Thymus (tissue), 11 donors: ENCODE data around the gene HFM1. TPM values are rescaled to one million over a fixed set of nuclear protein-coding genes. Genes with fewer than 3 reads are reported as not detected.

Experiments used
- DNase-seq, 9 donors: peaks; one replicate each; pipeline ENCODE4 v3.0.0-alpha.2; 2013; ENCODE audit warnings: low spot score in 9 of 9, low read depth in 6 of 9, missing footprints in 1 of 9
- H3K27ac ChIP-seq, 2 donors: one replicate each; pipeline ENCODE4 v1.5.1; 2013; ENCODE audit warnings: control low read depth in 1 of 2, low read depth in 1 of 2, low read length in 1 of 2, mild to moderate bottlenecking in 1 of 2, moderate library complexity in 1 of 2
- H3K27me3 ChIP-seq, 2 donors: one replicate each; pipeline ENCODE4 v1.5.1; 2013; ENCODE audit warnings: low read length in 1 of 2; ENCODE audit not compliant: control insufficient read depth in 2 of 2, insufficient read depth in 1 of 2
- H3K36me3 ChIP-seq, 2 donors: one replicate each; pipeline ENCODE4 v1.5.1; 2013; ENCODE audit warnings: low read length in 1 of 2, mild to moderate bottlenecking in 1 of 2, moderate library complexity in 1 of 2; ENCODE audit not compliant: control insufficient read depth in 2 of 2, insufficient read depth in 2 of 2
- H3K4me1 ChIP-seq, 2 donors: one replicate each; pipeline ENCODE4 v1.5.1; 2013; ENCODE audit warnings: low read length in 2 of 2; ENCODE audit not compliant: control insufficient read depth in 2 of 2, insufficient read depth in 2 of 2
- H3K4me3 ChIP-seq, 2 donors: one replicate each; pipeline ENCODE4 v1.5.1; 2013; ENCODE audit warnings: low read length in 2 of 2, control low read depth in 1 of 2, mild to moderate bottlenecking in 1 of 2
- H3K9me3 ChIP-seq, 2 donors: one replicate each; pipeline ENCODE4 v1.5.1; 2013; ENCODE audit warnings: low read length in 1 of 2, mild to moderate bottlenecking in 1 of 2; ENCODE audit not compliant: control insufficient read depth in 2 of 2, insufficient read depth in 1 of 2
- WGBS: extraction: QIAGEN DNeasy Blood & Tissue Kit; methylation state at CpG from one replicate; pipeline ENCODE4 v1.1.7; 2013; 5-methylcytosine and 5-hydroxymethylcytosine counted together
- polyA plus RNA-seq: library from polyadenylated mRNA; stranded (reverse); fragments of 200-250 nt; gene quantifications from one replicate; pipeline ENCODE4 v1.2.3, GENCODE V29; 2013
- total RNA-seq: library from RNA; stranded (reverse); fragments of 120-200 nt; gene quantifications from one replicate; pipeline ENCODE4 v1.2.4, GENCODE V29; 2013
- donor health status: healthy.

Gene HFM1
- total and polyA plus RNA-seq, 2 donors = 0.85 to 1.1 TPM

- DNase-seq = no peak
- Histone ChIP-seq H3K4me3 (no peak overlapping the region), H3K4me1 (no peaks in the 10 kb centered on the region), H3K27me3 (no peaks in the 10 kb centered on the region), H3K9me3 (no peaks in the 10 kb centered on the region), H3K36me3 (no peaks in the 10 kb centered on the region), H3K27ac (no peak overlapping the region)
- WGBS = 88% methylated on average over 2 of the region's 2 CpGs
Observed at GRCh38 chr1:91244737-91245136, 159.9 kb downstream of the HFM1 start.

DNA sequence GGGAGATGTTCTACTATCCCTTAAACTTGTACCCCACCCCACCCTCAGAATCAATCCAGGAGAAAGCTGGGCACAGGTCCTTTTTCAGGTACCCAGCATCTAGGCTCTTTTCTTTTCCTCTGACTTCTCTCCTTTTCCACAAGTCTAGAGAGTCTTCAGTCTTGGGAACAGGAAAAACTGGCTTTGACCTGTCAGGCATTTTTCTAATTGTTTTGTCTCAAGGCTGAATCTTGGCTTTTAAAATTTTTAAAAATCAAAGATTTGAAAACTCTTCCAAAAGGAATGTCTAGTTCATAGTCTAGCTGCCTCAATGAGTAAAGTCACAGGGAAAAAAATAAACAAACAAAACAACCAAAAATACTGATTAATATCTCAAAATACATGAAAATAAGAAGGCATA lies 161.5 kb downstream of the HFM1 start:
- DNase-seq = no peak
- Histone ChIP-seq H3K27ac (no peak overlapping the region), H3K36me3 (no peaks in the 10 kb centered on the region), H3K9me3 (no peaks in the 10 kb centered on the region), H3K4me1 (no peaks in the 10 kb centered on the region), H3K4me3 (no peak overlapping the region), H3K27me3 (no peaks in the 10 kb centered on the region)

- no peaks in the 10 kb centered on the region for H3K36me3 ChIP-seq
- no peaks in the 10 kb centered on the region for H3K9me3 ChIP-seq
- H3K27ac ChIP-seq = no peak overlapping the region
- no peak for DNase-seq
- no peaks in the 10 kb centered on the region for H3K4me1 ChIP-seq
- 82% methylated on average over 1 of the region's 1 CpG for WGBS
- H3K27me3 ChIP-seq = no peaks in the 10 kb centered on the region
- H3K4me3 ChIP-seq = no peak overlapping the region
Observed at GRCh38 chr1:91234181-91234580, 170.5 kb downstream of the HFM1 start.

DNA sequence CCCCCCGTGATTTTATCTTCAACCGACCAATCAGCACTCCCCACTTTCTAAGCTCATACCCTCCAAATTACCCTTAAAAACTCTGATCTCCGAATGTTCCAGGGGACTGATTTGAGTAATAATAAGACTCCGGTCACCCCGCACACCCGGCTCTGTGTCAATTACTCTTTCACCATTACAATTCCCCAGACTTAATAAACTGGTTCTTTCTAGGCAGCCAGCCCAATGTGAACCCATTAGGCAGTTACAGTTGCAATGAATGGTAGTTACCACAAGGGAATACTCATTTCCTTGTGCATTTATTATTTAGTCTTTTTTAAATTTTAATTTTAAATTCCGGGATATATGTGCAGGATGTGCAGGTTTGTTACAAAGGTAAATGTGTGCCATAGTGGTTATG lies 177.9 kb downstream of the HFM1 start:
- Histone ChIP-seq H3K27me3 (no peaks in the 10 kb centered on the region), H3K9me3 (no peaks in the 10 kb centered on the region), H3K4me1 (no peaks in the 10 kb centered on the region), H3K27ac (no peak overlapping the region), H3K36me3 (no peaks in the 10 kb centered on the region), H3K4me3 (no peak overlapping the region)
- DNase-seq = no peak
- WGBS = 94% methylated on average over 7 of the region's 7 CpGs

GRCh38 chr1:91224878-91225277 lies 179.8 kb downstream of the HFM1 start:
- Histone ChIP-seq H3K4me1 (no peaks in the 10 kb centered on the region), H3K27ac (no peak overlapping the region), H3K27me3 (no peaks in the 10 kb centered on the region), H3K4me3 (no peak overlapping the region), H3K9me3 (no peaks in the 10 kb centered on the region), H3K36me3 (no peaks in the 10 kb centered on the region)
- no peak for DNase-seq
- WGBS = 97% methylated on average over 4 of the region's 4 CpGs

DNA sequence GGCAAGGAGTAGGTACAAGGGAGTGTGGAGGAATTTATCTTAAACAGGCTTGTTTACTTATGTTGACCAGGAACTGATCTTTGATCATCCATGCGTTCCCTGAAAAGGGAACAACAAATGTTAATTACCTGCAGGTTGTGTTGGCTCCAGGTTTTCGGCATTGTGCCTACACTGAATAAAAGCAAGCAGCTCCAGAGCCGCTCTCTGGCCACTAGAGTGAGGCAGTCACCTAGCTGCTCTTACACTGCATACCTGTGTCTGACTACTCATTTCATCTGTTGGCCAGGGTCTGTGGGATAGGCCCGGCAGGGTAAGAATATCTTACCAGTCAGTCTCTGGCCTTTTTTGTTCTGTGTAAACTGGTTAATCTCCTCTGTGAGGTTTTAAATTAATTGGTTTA lies 183.6 kb downstream of the HFM1 start:
- Histone ChIP-seq H3K4me3 (no peak overlapping the region), H3K27ac (no peak overlapping the region), H3K27me3 (no peaks in the 10 kb centered on the region), H3K9me3 (peaks cover 0 to 4% of the 10 kb centered on the region in 2 donors), H3K36me3 (no peaks in the 10 kb centered on the region), H3K4me1 (no peaks in the 10 kb centered on the region)
- WGBS = 98% methylated on average over 4 of the region's 4 CpGs
- DNase-seq = no peak

GRCh38 chr1:91217911-91218310 lies 186.7 kb downstream of the HFM1 start:
- no peak overlapping the region for H3K4me3 ChIP-seq
- DNase-seq = no peak
- H3K27me3 ChIP-seq = no peaks in the 10 kb centered on the region
- peaks cover 0 to 4% of the 10 kb centered on the region in 2 donors for H3K9me3 ChIP-seq
- no peak overlapping the region for H3K27ac ChIP-seq
- WGBS = 96% methylated on average over 8 of the region's 8 CpGs
- H3K4me1 ChIP-seq = no peaks in the 10 kb centered on the region
- no peaks in the 10 kb centered on the region for H3K36me3 ChIP-seq

Other genes starting within 250 kb of the HFM1 start
- gene CDC7, start 96.0 kb upstream of the HFM1 start, total RNA-seq = 18.3 TPM
- gene CDC7, start 96.0 kb upstream of the HFM1 start, polyA plus RNA-seq = 8.1 TPM